K562 (cell line): ENCODE results near the gene RTL10.

Experiments used
- ATF1 ChIP-seq, 2 experiments: fragments of 450-650 bp in 1 of 2; IDR thresholded peaks; 2 replicates each; pipeline ENCODE4 v1.6.1; 2016; ENCODE audit warnings: missing compliant biosample characterization in 1 of 2, missing genetic modification characterization in 1 of 2
- NR2C2 ChIP-seq, 2 experiments: fragments of 200-800 bp in 1 of 2; sonication (Bioruptor generic) in 1 of 2; sonication (generic) in 1 of 2; formaldehyde crosslinking in 1 of 2; IDR thresholded peaks; 2 replicates each; pipeline versions ENCODE4 v1.6.1 to v1.8.0; 2016 to 2022; ENCODE audit warnings: mild to moderate bottlenecking in 1 of 2, missing compliant biosample characterization in 1 of 2, missing genetic modification characterization in 1 of 2, missing genetic modification reagents in 1 of 2
- TF ChIP-seq, protein P1 (sequence below), 2 experiments: fragments of 200-800 bp in 1 of 2; sonication (Bioruptor generic) in 1 of 2; sonication (generic) in 1 of 2; formaldehyde crosslinking in 1 of 2; IDR thresholded peaks in 1 of 2; conservative IDR thresholded peaks in 1 of 2; 2 replicates each; pipeline versions ENCODE4 v1.5.0 to v1.6.1; 2016 to 2020; ENCODE audit warnings: missing compliant biosample characterization in 1 of 2, missing genetic modification characterization in 1 of 2, missing genetic modification reagents in 1 of 2
- TF ChIP-seq, protein P2 (sequence below): IDR thresholded peaks from 2 replicates; pipeline ENCODE4 v1.6.1; 2012; ENCODE audit warnings: low read depth, low read length, improper control_type of control experiment, borderline replicate concordance

DNA sequence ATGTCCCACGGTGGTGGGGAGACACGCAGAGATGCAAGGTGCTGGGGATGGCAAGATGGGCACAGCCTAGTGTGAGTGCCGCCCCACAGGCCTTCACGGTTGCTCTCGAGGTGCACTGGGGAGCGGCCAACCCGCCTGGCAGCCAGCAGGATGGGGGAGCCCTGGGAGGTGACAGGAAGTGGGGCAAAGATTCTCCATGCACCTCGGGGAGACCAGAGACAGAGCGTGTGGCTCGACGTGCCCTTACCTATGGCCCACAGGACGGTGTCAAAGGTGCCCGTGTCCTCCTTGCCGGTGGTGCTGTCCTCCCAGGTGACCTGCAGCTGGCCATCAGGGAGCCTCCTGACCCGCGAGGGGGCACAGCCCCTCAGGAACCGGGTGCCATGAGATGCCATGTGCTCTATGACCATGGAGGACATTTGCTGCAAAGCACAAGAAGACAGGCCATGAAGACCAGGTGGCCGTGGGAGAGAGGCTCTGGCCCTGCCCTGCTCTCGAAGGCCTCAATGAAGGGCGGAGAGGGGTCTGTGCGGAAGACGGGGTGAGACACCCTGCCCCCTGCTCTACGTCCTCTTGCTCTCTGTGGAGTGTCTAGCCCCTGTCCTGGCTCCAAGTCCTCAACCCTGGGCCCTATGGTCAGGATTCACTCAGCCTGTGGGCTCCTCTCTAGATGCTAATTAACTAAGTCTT lies 40.6 kb upstream of the RTL10 start:
- TF ChIP-seq ATF1 (CRISPR knock-in tag; IDR thresholded peaks at IDR 0.05) (no peak), ATF1 (tag; IDR thresholded peaks at IDR 0.05) (no peak), NR2C2 (CRISPR knock-in tag; IDR thresholded peaks at IDR 0.05) (no peak), NR2C2 (tag; IDR thresholded peaks at IDR 0.05) (no peak)
- TF ChIP-seq, protein P1, sequence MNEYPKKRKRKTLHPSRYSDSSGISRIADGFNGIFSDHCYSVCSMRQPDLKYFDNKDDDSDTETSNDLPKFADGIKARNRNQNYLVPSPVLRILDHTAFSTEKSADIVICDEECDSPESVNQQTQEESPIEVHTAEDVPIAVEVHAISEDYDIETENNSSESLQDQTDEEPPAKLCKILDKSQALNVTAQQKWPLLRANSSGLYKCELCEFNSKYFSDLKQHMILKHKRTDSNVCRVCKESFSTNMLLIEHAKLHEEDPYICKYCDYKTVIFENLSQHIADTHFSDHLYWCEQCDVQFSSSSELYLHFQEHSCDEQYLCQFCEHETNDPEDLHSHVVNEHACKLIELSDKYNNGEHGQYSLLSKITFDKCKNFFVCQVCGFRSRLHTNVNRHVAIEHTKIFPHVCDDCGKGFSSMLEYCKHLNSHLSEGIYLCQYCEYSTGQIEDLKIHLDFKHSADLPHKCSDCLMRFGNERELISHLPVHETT (CRISPR knock-in tag; conservative IDR thresholded peaks at IDR 0.05 in 1 of 2, IDR thresholded peaks at IDR 0.05 in 1 of 2) = no peak
- TF ChIP-seq, protein P2, sequence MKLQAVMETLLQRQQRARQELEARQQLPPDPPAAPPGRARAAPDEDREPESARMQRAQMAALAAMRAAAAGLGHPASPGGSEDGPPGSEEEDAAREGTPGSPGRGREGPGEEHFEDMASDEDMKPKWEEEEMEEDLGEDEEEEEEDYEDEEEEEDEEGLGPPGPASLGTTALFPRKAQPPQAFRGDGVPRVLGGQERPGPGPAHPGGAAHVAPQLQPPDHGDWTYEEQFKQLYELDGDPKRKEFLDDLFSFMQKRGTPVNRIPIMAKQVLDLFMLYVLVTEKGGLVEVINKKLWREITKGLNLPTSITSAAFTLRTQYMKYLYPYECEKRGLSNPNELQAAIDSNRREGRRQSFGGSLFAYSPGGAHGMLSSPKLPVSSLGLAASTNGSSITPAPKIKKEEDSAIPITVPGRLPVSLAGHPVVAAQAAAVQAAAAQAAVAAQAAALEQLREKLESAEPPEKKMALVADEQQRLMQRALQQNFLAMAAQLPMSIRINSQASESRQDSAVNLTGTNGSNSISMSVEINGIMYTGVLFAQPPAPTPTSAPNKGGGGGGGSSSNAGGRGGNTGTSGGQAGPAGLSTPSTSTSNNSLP = no peak
